MM.1S (cell line): ENCODE results near the gene BAIAP2L2.

ENCODE experiments used
- CTCF ChIP-seq: fragments of 300-600 bp; sonication (generic); IDR thresholded peaks from 2 replicates; pipeline ENCODE4 v1.5.1; 2016; ENCODE audit warnings: antibody characterized with exemption, low read length, mixed read lengths
- EZH2 ChIP-seq: fragments of 300-600 bp; sonication (generic); optimal IDR thresholded peaks from 2 replicates; pipeline ENCODE3; 2017; ENCODE audit warnings: low read depth, mild to moderate bottlenecking, antibody characterized with exemption, low read length, mixed read lengths
- EZH2phosphoT487 ChIP-seq: fragments of 300-600 bp; sonication (generic); IDR thresholded peaks from 2 replicates; pipeline ENCODE4 v1.6.1; 2018; ENCODE audit warnings: antibody characterized with exemption, low read length

- TF ChIP-seq CTCF (no peak), EZH2 (no peak), EZH2phosphoT487 (no peak)
Measured at GRCh38 chr22:38139901-38140300, 29.4 kb upstream of the BAIAP2L2 start.
